Stimulated activated CD4-positive, alpha-beta T cell treated with anti-CD3 and anti-CD28 coated beads, Interleukin-4, amount 100 ng/mL, for 1 hour (primary cell): Measurements from ENCODE around the gene LRPPRC.

ENCODE experiments used
- DNase-seq: peaks from one replicate; pipeline ENCODE4 v3.0.0-alpha.2; 2020

Gene LRPPRC

DNA sequence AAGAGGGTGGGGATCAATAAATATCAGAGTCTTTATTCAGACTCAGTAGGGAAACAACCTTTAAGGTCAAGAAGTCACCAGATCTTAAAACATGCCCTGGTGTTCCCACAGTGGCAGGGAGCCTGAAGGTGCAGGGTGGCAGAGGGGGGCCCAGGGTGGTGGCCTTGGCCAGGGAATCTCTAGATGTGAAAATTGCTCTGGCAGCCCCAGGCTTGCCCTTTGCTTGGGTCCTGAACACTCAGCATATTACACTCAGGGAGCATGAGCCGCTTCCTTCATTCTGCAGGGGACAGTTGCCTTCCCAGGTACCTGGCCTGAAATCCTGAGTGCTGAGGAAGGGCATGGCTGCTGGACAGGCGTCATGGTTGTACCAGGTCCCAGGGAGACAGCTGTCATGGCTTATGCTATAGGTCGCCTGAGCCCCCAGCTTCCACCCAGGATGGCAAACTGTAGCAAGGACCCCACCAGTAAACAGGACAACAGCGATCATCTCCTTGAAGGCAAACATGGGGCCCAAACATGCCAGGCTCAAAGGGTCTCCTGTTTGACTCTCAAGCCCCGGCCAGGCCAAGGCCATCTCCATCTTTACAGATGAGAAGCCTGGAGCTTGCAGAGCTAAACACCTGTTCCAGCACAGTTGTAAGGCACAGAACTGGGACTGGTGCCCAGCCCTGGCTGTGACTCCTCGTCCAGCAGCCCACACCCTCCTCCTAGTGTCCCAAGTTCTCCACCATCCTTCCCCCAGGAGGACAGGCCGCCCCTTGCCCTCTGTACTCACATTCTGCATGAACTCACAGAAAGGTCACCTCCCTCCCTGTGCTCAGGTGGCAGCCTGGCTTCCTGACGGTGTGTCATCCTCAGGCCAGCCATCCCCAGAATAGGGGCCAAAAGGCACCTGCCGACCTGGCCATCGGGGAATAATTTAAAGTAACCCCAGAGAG lies 142.4 kb downstream of the LRPPRC start:
- no peak for DNase-seq

DNA sequence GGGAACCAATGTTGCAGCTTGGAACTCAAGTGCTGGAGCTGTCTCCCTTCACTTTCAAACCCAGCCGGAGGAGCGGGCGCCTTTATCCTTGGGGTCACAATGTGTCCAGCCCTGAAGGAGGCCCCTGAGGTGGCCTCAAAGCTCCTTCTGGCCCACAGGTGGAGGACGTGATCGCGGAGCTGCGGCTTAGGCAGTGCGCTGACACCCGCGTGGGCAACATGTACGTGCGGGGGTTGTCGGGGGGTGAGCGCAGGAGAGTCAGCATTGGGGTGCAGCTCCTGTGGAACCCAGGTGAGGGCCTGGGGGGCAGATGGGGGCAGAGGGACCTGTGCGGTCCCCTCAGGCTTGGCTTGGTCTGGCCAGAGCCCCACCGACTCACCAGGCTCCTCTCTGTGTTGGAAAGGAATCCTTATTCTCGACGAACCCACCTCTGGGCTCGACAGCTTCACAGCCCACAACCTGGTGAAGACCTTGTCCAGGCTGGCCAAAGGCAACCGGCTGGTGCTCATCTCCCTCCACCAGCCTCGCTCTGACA lies 143.5 kb downstream of the LRPPRC start:
- no peak for DNase-seq

DNA sequence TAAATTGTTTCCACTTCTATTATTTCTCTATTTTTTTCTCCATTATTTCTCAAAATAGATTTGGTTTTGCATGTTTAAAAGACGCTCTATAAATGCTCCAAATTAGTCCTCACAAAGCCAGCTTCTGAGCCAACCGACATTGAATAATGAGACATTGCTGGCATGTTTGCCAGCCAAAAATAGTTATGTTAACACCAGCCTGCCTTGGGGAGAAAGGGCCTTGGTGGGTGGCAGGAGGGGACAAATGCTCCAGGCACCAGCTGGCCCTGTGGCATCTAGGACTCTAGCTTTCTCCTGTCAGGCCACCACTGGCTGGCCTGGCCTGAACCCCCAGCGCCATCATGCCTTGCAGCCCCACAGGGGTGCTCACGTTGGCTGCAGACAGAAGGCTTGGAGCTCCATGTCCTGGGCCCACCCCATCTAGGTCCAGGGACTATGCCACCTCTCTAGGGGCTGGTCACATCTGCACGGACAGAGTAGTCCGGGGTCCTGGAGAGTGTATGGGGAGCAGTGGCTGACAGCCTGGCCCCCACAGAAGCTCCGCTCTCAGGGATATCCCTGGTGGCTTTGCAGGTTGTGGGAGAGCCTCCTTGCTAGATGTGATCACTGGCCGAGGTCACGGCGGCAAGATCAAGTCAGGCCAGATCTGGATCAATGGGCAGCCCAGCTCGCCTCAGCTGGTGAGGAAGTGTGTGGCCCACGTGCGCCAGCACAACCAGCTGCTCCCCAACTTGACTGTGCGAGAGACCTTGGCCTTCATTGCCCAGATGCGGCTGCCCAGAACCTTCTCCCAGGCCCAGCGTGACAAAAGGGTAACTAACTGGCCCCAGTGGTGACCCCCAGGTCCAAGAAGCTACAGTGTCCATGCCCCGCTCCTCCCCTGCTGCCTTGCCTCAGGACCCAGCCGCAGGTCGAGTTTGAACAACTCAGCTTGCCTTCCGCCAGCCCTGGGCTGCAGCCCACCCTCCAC lies 144.5 kb downstream of the LRPPRC start:
- no peak for DNase-seq

DNA sequence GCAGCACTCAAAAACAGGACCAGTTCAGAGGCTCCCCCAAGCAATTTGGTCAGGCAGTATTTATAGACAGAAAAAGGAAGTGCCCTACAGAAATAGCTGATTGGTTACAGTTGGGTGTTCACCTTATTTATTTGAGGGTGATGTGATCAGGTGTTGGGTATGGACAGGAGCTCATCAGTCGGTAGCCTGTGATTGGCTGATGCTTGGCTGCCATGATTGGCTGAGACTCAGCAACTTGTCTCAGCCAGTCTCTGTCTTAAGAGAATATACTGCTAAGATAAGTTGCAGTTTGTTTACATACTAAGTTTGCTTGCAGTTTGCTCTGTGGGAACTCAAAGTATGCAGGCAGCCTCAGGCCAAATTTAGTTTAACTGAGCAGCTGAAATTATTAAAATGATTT lies 147.6 kb downstream of the LRPPRC start:
- DNase-seq, result no peak

DNA sequence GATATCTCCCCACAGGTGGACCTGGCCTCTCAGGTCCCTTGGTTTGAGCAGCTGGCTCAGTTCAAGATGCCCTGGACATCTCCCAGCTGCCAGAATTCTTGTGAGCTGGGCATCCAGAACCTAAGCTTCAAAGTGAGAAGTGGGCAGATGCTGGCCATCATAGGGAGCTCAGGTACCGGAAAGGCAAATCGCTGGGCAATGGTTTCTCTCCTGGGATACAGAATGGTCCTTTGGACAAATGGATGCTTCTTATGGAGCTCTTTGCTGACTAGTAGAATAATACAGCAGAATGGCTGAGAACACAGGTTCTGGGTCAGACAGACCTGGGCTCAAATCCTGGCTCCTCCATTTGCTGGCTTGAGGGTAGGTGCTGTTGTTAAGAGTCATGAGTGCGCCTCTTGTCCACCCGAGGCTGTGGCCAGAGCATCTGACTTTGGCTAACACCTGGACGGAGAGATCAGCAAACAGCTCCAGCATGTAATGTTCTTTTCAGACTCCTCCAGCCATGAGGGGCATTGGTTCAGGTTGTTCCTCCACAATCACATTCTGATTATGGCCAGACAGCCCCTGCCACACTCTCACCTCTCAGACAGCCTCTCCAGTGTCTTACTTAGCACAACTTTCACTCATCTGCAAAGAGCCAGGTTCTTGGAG lies 149.5 kb downstream of the LRPPRC start:
- no peak for DNase-seq

DNA sequence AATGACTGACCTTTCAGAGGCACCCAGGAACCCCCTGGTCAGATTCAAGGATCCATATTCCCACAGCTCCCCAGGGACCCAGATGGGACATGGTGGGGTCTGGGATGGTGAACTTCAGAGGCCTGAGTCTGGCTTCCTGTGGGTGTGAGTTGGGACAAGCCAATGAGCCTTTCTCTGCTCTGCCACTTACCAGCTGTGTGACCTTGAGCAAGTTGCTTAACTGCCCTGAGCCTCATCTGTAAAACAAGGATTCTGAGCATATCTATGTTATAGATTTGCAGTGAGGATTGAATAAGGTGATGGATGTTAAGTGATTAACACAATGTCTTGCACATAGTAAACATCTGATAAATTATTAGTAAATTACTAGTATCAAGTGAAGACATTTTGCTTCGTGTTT lies 150.6 kb downstream of the LRPPRC start:
- DNase-seq, result no peak

DNA sequence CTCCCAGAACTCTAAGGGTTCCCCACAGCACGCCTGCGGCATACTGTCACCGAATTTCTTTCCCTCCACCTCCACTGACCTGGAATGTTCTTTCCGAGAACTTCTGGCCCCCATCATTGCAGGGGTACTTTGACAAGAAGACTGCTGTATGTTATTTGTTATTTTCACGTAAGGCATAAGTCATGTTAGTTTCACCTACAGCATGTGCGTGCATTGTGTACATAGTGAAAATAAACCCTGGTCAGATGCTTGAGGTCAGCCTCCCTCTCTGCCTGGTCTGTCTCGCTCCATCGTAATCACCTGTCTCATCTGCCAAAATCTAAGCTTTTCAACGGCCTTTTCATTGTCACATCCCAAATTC lies 152.9 kb downstream of the LRPPRC start:
- no peak for DNase-seq

DNA sequence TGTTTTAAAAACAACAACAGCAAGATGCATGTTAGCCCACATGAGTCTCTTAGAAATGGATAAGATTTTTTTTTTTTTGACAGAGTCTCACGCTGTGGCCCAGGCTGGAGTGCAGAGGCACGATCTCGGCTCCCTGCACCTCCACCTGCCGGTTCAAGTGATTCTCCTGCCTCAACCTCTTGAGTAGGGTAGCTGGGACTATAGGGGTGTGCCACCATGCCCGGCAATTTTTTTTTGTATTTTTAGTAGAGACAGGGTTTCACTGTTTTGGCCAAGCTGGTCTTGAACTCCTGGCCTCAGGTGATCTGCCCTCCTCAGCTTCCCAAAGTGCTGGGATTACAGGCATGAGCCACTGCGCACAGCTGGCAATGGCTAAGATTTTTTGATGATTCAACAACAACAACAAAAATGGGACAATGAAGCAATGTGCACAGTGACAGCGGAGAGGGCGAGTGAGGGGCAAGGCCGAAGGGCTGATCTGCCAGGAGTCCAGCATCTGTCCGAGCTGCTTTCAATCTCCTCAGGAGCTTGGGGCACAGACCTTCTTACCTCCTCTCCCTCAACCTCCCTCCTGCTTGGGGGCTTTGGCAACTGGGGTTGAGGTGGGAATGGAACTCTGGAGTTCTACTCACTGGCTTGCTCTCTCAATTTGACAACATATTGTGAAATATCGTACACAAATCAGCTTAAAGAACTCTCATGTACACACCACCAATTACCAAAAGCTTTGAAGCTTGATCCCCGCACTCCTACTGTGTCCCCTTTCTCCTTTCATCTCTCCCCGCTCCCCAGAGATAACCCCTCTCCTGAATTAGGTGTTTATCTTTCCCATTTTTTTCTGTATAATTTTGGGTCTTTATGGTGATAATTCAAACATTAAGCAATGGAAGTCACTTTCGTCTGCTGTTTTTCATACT lies 153.6 kb downstream of the LRPPRC start:
- no peak for DNase-seq

DNA sequence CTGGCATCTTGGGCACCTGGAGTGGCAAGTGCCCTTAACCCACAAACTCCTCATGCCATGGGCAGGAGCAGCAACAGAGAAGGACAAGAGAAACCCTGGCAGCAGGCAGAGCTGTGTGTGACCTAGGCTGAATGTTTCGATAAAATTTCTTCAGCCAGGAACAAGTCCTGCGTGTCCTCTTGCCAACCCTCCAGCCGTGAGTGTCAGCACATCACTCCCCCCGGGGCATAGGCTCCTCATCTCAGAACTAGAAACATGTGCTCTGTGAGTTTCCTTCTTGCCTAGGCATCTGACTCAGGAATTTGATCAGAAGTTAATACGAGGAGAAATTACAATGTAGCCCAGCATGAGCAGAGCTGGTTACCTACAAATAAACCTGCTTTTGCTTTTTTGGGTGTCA lies 154.8 kb downstream of the LRPPRC start:
- DNase-seq, result no peak

DNA sequence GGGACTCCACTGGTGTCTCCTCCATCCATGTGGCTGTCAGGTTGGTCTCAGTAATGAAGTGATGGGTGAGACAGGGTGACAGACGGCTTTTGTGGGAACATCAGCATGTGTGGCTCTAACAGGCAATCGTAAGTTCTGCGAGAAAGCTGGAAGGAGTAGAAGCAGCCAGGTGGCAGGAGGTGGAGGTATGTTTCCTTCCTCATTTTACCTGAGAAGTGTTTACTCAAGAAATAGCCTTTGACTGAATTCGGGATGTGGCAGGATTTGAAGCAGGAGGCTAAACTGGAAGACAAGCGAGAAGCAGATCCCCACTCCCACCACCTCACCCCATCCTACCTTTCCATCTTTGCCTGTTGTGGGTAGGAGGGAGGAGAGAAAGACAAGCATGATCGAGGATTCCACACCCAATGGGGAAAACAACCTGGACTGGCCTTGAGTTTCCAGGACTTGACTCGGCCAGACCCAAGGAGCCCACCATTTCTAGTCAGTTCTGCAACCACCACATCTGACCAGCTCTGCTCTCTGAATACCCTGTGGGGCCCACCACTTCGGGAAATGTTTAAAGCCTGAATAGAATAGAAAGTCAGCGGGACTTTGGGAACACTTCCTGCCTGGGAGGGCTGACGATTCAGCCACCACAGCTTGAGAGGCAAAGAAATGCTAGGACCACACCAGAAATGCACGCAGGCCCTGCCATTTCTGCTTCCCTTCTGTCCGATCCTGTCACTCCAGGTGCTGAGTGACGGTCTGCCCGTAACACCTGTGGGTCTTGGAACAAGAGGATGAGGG lies 155.8 kb downstream of the LRPPRC start:
- DNase-seq, result no peak

DNA sequence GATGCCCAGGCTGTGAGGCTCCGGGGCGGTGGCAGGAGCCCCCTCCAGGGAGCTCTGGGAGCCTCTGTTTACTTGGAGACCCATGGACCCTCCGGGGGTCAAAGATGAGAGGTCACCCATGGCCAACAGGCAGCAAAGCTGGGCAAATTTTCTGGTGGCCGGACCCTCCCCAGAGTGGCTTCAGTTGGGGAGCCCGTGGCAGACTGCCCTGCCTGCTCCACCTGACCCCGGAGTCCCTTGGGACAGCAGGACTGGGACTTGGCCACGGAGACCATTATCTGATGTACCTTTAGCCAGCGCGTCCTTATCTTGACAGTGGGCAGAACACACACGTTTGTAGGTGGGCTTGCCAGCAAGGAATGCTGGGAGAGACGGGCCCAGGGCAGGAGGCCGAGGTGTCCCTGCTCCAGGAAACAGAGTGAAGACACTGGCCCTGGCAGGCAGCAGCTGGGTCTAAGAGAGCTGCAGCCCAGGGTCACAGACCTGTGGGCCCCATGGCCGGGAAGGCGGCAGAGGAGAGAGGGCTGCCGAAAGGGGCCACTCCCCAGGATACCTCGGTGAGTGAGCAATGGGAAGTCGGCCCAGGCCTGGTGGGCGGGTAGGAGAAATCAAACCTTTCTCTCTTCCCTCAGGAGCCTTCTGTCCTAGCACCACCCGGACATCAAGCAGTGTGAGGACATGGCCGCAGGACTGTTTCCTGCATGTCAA lies 157.1 kb downstream of the LRPPRC start, which contains the start of the genes ABCG5 and ABCG8:
Gene ABCG5 (minus strand): TSS at position 280 of the 708 bp plus-strand sequence. CDS start 160 bp downstream, at position 120.
Gene ABCG8 (plus strand): TSS at position 412 of the 708 bp plus-strand sequence. CDS start 83 bp downstream, at position 495.
- no peak for DNase-seq

DNA sequence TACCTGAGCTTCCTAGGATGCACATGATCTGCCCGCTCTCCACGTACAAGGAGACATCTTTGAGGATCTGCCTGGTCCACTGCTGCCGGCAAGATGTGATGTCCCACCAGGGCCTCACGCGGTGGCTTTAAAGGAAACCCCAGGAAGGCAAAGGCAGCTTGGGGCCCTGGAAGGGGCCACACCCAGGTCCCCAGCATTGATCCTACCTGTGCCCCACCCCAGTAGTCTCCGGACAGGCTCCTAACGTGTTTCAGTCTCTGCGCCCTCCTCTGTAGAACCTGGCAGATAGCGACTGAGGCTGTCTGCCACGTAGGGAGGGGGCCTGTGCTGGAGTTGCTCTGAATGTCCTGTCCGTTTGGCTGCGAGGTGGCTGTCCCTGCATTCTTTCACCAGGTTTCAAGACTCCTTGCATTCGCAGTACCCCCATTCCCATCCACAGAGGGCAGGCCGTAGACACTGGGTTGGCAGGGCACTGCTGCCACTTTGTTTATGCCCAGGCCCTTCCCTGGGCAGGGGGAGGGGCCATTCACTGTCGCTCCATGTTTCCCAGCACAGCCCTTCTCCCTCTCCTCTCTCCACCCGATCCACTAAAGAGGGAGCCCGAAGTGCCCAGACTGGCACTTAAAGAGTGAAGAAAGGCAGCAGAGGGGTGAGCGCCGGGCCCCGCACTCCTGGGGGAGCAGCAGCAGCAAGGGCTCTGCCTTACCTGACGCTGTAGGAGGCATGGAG lies 157.8 kb downstream of the LRPPRC start:
- no peak for DNase-seq

DNA sequence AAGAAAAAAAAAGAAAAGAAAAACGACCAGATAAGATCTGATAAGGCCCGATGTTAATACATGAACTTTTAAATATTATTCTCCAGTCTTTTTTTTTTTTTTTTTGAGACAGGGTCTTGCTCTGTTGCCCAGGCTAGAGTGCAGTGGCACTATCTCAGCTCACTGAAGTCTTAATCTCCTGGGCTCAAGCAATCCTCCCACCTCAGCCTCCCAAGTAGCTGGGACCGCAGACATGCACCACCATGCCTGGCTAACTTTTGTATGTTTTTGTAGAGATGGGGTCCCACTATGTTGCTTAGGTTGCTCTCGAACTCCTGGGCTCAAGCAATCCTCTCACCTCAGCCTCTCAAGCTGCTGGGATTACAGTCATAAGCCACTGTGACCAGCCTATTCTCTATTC lies 158.8 kb downstream of the LRPPRC start:
- DNase-seq, result no peak
